HG03060 (cell line): Measurements from ENCODE around the gene AP2A2.

Source experiments
- ATAC-seq: cut with Tn5 transposase; IDR thresholded peaks from one replicate; pipeline ENCODE4 v1.9.1; 2021; ENCODE audit warnings: low read depth, moderate number of reproducible peaks; ENCODE audit not compliant: unreplicated experiment

Gene AP2A2

GRCh38 chr11:923691-924405 lies 1.8 kb upstream of the AP2A2 start:
- no peak for ATAC-seq

GRCh38 chr11:924406-925157 lies 1.1 kb upstream of the AP2A2 start:
- ATAC-seq = no peak

GRCh38 chr11:925158-925495 lies 543 bp upstream of the AP2A2 start:
- ATAC-seq = no peak

- ATAC-seq = no peak
Measured at GRCh38 chr11:926341-926916, 759 bp downstream of the AP2A2 start.

- no peak for ATAC-seq
Measured at GRCh38 chr11:927871-928270, 2.2 kb downstream of the AP2A2 start.

- ATAC-seq = no peak
Measured at GRCh38 chr11:928786-929185, 3.1 kb downstream of the AP2A2 start.

- no peak for ATAC-seq
Measured at GRCh38 chr11:929405-929804, 3.7 kb downstream of the AP2A2 start.

- no peak for ATAC-seq
Measured at GRCh38 chr11:931385-931784, 5.7 kb downstream of the AP2A2 start.

- no peak for ATAC-seq
Measured at GRCh38 chr11:932435-932834, 6.8 kb downstream of the AP2A2 start.

- ATAC-seq = no peak
Measured at GRCh38 chr11:933142-933851, 7.6 kb downstream of the AP2A2 start.

GRCh38 chr11:933936-934335 lies 8.3 kb downstream of the AP2A2 start:
- no peak for ATAC-seq

GRCh38 chr11:934527-934926 lies 8.9 kb downstream of the AP2A2 start:
- no peak for ATAC-seq

- ATAC-seq = no peak
Measured at GRCh38 chr11:936199-936598, 10.5 kb downstream of the AP2A2 start.

GRCh38 chr11:937841-938261 lies 12.2 kb downstream of the AP2A2 start:
- no peak for ATAC-seq

GRCh38 chr11:940496-941135 lies 14.9 kb downstream of the AP2A2 start:
- ATAC-seq = no peak

- no peak for ATAC-seq
Measured at GRCh38 chr11:942823-943222, 17.2 kb downstream of the AP2A2 start.

GRCh38 chr11:944711-945470 lies 19.2 kb downstream of the AP2A2 start:
- ATAC-seq = no peak

GRCh38 chr11:945986-946385 lies 20.3 kb downstream of the AP2A2 start:
- ATAC-seq = no peak

GRCh38 chr11:947744-948143 lies 22.1 kb downstream of the AP2A2 start:
- ATAC-seq = no peak

- ATAC-seq = no peak
Measured at GRCh38 chr11:951507-951906, 25.8 kb downstream of the AP2A2 start.
